GM12878 (cell line): Measurements from ENCODE around the gene PUS10. TPM values are rescaled to one million over a fixed set of nuclear protein-coding genes. Genes with fewer than 3 reads are reported as not detected.

Source experiments
- ASH2L ChIP-seq: fragments of 300-600, 200-600 bp; sonication (generic); IDR thresholded peaks from 2 replicates; pipeline ENCODE4 v1.6.1; 2017; ENCODE audit warnings: low read depth, mild to moderate bottlenecking, borderline replicate concordance
- BHLHE40 ChIP-seq, 2 experiments: fragments of 450-650 bp in 1 of 2; IDR thresholded peaks; 2 replicates each; pipeline ENCODE4 v1.6.1; 2011 to 2017; ENCODE audit warnings: low read depth in 2 of 2, borderline replicate concordance in 1 of 2, improper control_type of control experiment in 1 of 2, low read length in 1 of 2, mild to moderate bottlenecking in 1 of 2
- BRCA1 ChIP-seq: IDR thresholded peaks from 2 replicates; pipeline ENCODE4 v1.6.1; 2011; ENCODE audit warnings: low read depth, low read length, improper control_type of control experiment
- CHD2 ChIP-seq: IDR thresholded peaks from 2 replicates; pipeline ENCODE4 v1.6.1; 2011; ENCODE audit warnings: low read depth, low read length, improper control_type of control experiment, borderline replicate concordance
- CREM ChIP-seq: IDR thresholded peaks from 2 replicates; pipeline ENCODE4 v1.6.1; 2014; ENCODE audit warnings: antibody characterized with exemption, low read depth
- DPF2 ChIP-seq: fragments of 450-650 bp; IDR thresholded peaks from 2 replicates; pipeline ENCODE4 v1.6.1; 2017; ENCODE audit warnings: mild to moderate bottlenecking
- EGR1 ChIP-seq, 2 experiments: IDR thresholded peaks; 1 replicate in 1 of 2; 2 replicates in 1 of 2; pipeline ENCODE4 v1.6.1; 2011 to 2012; ENCODE audit warnings: low read depth in 2 of 2, low read length in 2 of 2, borderline replicate concordance in 1 of 2, mild to moderate bottlenecking in 1 of 2, moderate library complexity in 1 of 2
- ELK1 ChIP-seq: IDR thresholded peaks from 2 replicates; pipeline ENCODE4 v1.6.1; 2012; ENCODE audit warnings: low read depth, low read length, improper control_type of control experiment
- ESRRA ChIP-seq: IDR thresholded peaks from 2 replicates; pipeline ENCODE4 v1.6.1; 2012; ENCODE audit warnings: mild to moderate bottlenecking, low read length, improper control_type of control experiment
- FOS ChIP-seq: IDR thresholded peaks from 3 replicates; pipeline ENCODE4 v1.6.1; 2011; ENCODE audit warnings: borderline replicate concordance; ENCODE audit not compliant: insufficient read length; ENCODE audit errors: extremely low read depth
- GATAD2B ChIP-seq: fragments of 450-650 bp; conservative IDR thresholded peaks from 2 replicates; pipeline ENCODE4 v1.6.1; 2017; ENCODE audit warnings: low read depth, mild to moderate bottlenecking, moderate library complexity
- IKZF1 ChIP-seq: fragments of 450-650 bp; conservative IDR thresholded peaks from 2 replicates; pipeline ENCODE4 v1.6.1; 2017; ENCODE audit warnings: antibody characterized with exemption, mild to moderate bottlenecking
- MEF2B ChIP-seq: fragments of 450-650 bp; IDR thresholded peaks from 2 replicates; pipeline ENCODE4 v1.6.1; 2018; ENCODE audit warnings: mild to moderate bottlenecking, moderate library complexity; ENCODE audit not compliant: partially characterized antibody, poor library complexity, severe bottlenecking
- MTA2 ChIP-seq: fragments of 450-650 bp; IDR thresholded peaks from 2 replicates; pipeline ENCODE4 v1.6.1; 2016; ENCODE audit warnings: low read depth, mild to moderate bottlenecking, moderate library complexity
- RB1 ChIP-seq: fragments of 450-650 bp; formaldehyde crosslinking; IDR thresholded peaks from 2 replicates; pipeline ENCODE4 v1.6.1; 2017; ENCODE audit warnings: mild to moderate bottlenecking, borderline replicate concordance
- SIX5 ChIP-seq: IDR thresholded peaks from 2 replicates; pipeline ENCODE4 v1.6.1; 2011; ENCODE audit warnings: mild to moderate bottlenecking, low read depth, low read length, moderate library complexity; ENCODE audit not compliant: severe bottlenecking
- SP1 ChIP-seq: IDR thresholded peaks from one replicate; pipeline ENCODE4 v1.6.1; 2011; ENCODE audit warnings: low read depth, low read length
- WRNIP1 ChIP-seq: IDR thresholded peaks from 2 replicates; pipeline ENCODE4 v1.6.1; 2011; ENCODE audit warnings: low read depth, low read length, improper control_type of control experiment, borderline replicate concordance
- ZNF24 ChIP-seq: fragments of 450-650 bp; IDR thresholded peaks from 2 replicates; pipeline ENCODE4 v1.6.1; 2017; ENCODE audit warnings: antibody characterized with exemption, mild to moderate bottlenecking
- ZNF274 ChIP-seq: IDR thresholded peaks from one replicate; pipeline ENCODE4 v1.8.0; 2011; ENCODE audit not compliant: insufficient read length, insufficient read depth
- ZSCAN29 ChIP-seq: fragments of 450-650 bp; IDR thresholded peaks from 2 replicates; pipeline ENCODE4 v1.6.1; 2017; ENCODE audit warnings: mild to moderate bottlenecking, moderate library complexity
- polyA plus RNA-seq, 11 experiments: library from polyadenylated mRNA; depleted of rRNA in 4 of 11; unstranded in 6 of 11; stranded (reverse) in 5 of 11; fragments of >200 nt; fragmentation: Nextera tagmentation in 4 of 11; fragmentation: Illumina TruSeq in 1 of 11; extraction: Ambion mirVana in 4 of 11; extraction: Trizol in 1 of 11; gene quantifications; 1 replicate in 1 of 11; 2 replicates in 10 of 11; pipeline versions ENCODE4 v1.2.1 to v1.2.3, GENCODE V29; 2011 to 2016; ENCODE audit warnings: inconsistent platforms in 2 of 11, missing spikeins in 2 of 11, low read depth in 1 of 11
- total RNA-seq, 4 experiments: library from RNA; depleted of rRNA in 3 of 4; stranded (reverse); fragments of >200 nt in 3 of 4; fragmentation: Illumina TruSeq in 1 of 4; extraction: Trizol in 1 of 4; gene quantifications; 2 replicates each; pipeline versions ENCODE4 v1.2.1 to v1.2.3, GENCODE V29; 2013 to 2021
- TF ChIP-seq, protein P1 (sequence below): IDR thresholded peaks from 2 replicates; pipeline ENCODE4 v1.6.1; 2012; ENCODE audit warnings: low read depth, low read length, improper control_type of control experiment
- TF ChIP-seq, protein P2 (sequence below): IDR thresholded peaks from 2 replicates; pipeline ENCODE4 v1.6.1; 2012; ENCODE audit warnings: mild to moderate bottlenecking, low read depth, low read length
- TF ChIP-seq, protein P3 (sequence below): IDR thresholded peaks from 2 replicates; pipeline ENCODE4 v1.6.1; 2012; ENCODE audit warnings: low read depth, low read length, improper control_type of control experiment

The PUS10 gene
- total and polyA plus RNA-seq, 10 of the 15 experiments (the other 5 are each of a cell fraction or from before 2014, with no cell fraction given) = 9.1 to 17.0 (median 13.0) TPM

- TF ChIP-seq ELK1 (no peak), SP1 (peak; percentile 90), MEF2B (no peak), RB1 (peak; percentile 93; the same call in 1 of the 2 replicates), ASH2L (no peak), ZNF24 (0 out of 2 replicates have a peak, but pooled peaks have one; percentile 31), ESRRA (no peak), GATAD2B (peak; percentile 98), BRCA1 (no peak), FOS (peak; percentile 48), ZSCAN29 (peak; percentile 63; the same call in 1 of the 2 replicates), MTA2 (no peak), CHD2 (peak; percentile 75), CREM (0 out of 2 replicates have a peak, but pooled peaks have one; percentile 28), SIX5 (no peak), WRNIP1 (no peak), BHLHE40 (IDR thresholded peaks at IDR 0.05; ENCODE audit: borderline replicate concordance in 1 of 2, low read depth in 2 of 2, low read length in 1 of 2) (peak; percentile 8 to 81; a peak in 2 of 4 replicates), EGR1 (IDR thresholded peaks at IDR 0.05; ENCODE audit: borderline replicate concordance in 1 of 2, low read depth in 2 of 2, low read length in 2 of 2) (peak in 1 of 2 experiments; percentile 78; a peak in 2 of 3 replicates), ZNF274 (no peak), IKZF1 (peak; percentile 92), DPF2 (peak; percentile 94)
- TF ChIP-seq, protein P1, sequence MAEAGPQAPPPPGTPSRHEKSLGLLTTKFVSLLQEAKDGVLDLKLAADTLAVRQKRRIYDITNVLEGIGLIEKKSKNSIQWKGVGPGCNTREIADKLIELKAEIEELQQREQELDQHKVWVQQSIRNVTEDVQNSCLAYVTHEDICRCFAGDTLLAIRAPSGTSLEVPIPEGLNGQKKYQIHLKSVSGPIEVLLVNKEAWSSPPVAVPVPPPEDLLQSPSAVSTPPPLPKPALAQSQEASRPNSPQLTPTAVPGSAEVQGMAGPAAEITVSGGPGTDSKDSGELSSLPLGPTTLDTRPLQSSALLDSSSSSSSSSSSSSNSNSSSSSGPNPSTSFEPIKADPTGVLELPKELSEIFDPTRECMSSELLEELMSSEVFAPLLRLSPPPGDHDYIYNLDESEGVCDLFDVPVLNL = peak; percentile 31; the same call in 1 of the 2 replicates
- TF ChIP-seq, protein P2, sequence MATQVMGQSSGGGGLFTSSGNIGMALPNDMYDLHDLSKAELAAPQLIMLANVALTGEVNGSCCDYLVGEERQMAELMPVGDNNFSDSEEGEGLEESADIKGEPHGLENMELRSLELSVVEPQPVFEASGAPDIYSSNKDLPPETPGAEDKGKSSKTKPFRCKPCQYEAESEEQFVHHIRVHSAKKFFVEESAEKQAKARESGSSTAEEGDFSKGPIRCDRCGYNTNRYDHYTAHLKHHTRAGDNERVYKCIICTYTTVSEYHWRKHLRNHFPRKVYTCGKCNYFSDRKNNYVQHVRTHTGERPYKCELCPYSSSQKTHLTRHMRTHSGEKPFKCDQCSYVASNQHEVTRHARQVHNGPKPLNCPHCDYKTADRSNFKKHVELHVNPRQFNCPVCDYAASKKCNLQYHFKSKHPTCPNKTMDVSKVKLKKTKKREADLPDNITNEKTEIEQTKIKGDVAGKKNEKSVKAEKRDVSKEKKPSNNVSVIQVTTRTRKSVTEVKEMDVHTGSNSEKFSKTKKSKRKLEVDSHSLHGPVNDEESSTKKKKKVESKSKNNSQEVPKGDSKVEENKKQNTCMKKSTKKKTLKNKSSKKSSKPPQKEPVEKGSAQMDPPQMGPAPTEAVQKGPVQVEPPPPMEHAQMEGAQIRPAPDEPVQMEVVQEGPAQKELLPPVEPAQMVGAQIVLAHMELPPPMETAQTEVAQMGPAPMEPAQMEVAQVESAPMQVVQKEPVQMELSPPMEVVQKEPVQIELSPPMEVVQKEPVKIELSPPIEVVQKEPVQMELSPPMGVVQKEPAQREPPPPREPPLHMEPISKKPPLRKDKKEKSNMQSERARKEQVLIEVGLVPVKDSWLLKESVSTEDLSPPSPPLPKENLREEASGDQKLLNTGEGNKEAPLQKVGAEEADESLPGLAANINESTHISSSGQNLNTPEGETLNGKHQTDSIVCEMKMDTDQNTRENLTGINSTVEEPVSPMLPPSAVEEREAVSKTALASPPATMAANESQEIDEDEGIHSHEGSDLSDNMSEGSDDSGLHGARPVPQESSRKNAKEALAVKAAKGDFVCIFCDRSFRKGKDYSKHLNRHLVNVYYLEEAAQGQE = no peak
- TF ChIP-seq, protein P3, sequence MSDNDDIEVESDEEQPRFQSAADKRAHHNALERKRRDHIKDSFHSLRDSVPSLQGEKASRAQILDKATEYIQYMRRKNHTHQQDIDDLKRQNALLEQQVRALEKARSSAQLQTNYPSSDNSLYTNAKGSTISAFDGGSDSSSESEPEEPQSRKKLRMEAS = no peak; the same call in 1 of the 2 replicates
These were observed 48.0 kb upstream of the PUS10 start, which contains the start of gene SANBR (continued) for GRCh38 chr2:61065714-61066709.
